ENCODE measurements around the gene ANP32A.

The ANP32A gene

DNA sequence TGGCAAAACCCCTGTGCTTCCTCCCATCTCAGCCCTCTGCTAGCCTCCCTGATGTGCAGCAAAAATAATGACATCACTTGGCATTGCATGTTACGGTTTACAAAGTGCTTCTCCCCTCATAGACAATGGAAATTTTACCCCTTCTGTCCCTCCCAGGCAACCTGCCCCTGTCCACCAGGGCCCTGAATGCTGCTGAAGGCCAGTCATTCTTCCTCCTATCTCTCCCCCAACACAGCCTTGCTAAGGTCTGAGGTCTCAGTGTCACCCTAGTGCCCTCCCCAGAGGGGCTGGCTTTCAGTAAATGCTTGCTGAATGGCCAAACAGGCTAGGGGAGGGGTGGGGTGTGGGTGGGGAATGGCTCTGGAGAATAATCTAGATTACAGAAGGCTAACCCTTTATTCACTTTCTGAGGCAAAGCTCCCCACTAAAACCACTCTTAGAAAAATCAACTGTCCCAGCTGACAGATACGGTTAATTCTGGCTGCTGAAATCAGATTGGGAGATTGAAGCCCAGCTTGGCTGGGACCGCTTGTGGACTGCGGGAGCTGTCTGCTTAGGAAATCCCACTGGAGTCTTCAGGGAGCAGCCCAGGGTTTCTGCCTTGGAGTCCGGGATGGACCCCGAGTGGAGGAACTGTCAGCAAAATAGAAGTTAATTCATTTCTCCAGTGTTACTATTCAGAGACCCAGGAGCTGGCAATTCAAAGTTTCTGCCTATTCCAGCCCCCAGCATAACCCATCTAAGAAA, 22.9 kb downstream of the ANP32A start:
- no peak for DNase-seq

DNA sequence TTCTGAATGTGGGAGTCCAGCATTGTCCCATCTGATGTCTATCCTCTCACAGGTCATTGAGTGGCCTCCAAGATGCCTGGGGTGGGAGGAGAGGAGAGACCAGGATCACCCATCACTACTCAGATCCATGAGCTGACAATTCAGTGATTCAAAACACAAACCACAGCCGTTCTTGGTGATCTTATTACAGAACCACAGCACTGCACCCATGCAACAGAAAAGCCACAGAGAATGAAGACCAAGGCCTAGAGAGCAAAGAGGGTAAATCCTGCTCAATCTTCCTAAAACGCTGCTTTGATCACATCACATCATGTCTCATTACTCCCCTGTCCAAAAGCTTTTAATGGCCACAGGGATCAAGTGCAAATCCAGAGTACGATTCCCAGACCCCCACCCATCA, 23.5 kb downstream of the ANP32A start:
- no peak for DNase-seq

DNA sequence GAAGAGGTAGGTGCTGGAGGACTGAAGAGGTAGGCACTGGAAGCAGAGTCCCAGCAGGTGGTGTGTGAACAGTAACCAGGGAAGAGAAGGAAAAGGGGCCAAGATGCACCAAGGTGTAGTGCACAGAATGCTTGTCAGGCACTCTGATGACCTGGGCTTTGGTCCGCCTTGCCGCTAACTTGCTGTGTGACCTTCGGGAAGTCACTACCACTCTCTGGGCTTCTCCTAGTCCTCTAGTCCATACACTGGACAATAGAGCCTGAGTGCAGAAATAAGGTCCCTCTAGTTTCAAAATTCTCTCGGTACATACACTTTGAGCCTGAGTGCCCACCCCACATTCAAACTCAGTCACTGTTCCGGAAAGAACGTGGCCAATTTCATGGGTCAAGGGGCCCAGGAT, 24.1 kb downstream of the ANP32A start:
- DNase-seq: no peak

DNA sequence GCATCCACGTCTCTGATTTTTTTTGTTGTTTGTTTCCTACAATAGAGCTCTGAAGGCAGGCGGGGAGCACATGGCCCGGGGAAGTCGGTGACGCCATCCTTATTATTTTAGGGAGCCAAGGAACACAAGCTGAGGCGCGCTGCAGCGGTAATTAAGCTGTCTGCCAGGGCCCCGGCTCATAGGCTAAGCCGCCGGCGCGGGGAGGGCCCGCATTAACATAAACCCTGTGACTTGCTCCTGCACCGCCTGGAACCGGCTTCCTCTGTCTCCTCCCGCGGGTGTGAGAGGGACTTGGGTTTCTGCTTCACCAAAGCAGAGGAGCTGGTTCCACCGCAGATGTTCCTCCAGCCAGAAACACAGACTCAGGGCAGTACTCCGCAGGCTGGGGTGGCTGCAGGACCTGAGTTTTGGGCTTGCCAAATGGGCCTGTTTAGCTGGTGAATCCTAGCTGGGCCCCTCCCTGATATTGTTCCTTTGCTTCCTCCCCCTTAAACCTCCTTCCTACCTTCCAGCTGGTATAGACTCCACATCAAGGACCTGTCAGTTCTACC, 25.3 kb downstream of the ANP32A start:
- DNase-seq: peak; percentile 82

DNA sequence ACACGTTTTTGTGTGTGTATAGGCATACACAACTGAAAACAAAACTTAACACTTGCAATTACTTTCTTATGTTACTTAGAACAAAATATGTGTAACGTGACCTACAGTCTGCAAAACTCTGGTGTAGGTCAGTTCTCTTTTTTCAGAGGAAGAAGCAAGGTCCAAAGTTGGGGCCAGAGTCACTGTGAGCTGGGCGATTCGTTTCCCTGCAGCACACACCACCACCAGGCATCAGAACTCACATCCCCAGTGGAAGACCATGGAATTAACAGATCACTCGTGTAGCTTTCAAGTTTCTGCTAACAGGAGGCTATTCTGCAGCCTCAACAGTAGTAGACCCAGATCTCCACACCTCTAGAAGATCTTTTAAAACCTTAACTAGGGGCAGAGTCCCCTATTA, 25.8 kb downstream of the ANP32A start:
- peak; percentile 69 for DNase-seq

DNA sequence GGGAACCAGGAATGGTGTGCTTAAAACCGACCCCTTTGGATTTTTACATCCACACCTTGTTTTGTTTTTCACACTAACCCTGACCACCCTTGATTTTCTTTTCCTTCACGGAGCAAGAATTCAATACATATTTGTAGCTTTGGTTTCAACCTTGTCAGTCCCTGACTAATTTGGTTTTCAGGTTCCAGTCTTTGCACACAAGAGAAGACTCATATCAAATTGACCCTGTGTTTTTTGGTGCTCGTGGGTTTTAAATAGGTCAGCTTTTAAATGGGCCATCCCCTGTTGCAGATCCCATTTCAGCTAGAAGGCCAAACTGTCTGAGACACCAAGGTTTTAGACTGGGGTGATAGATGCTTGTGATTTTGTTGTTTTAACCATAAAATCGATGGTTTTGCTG, 26.4 kb downstream of the ANP32A start:
- no peak for DNase-seq

DNA sequence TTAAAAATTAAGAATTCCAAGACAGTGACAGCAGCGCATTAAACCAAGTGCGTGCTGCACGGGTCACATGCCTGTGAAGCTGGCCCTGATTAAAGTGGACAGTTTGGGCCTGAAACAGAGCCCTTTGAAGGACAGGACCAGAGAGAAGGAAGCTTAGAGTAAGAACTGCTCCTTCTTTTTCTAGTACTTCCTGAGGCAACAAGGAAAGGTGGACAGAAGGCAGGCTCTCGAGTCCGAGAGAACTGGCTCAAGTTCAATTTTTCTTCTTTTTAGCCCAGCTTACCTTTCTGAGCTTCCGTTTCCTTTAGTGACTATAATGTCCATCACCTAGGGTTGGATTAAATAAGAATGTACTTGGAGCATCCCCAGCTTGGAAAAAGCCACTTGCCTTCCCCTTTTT, 26.9 kb downstream of the ANP32A start:
- DNase-seq: no peak

DNA sequence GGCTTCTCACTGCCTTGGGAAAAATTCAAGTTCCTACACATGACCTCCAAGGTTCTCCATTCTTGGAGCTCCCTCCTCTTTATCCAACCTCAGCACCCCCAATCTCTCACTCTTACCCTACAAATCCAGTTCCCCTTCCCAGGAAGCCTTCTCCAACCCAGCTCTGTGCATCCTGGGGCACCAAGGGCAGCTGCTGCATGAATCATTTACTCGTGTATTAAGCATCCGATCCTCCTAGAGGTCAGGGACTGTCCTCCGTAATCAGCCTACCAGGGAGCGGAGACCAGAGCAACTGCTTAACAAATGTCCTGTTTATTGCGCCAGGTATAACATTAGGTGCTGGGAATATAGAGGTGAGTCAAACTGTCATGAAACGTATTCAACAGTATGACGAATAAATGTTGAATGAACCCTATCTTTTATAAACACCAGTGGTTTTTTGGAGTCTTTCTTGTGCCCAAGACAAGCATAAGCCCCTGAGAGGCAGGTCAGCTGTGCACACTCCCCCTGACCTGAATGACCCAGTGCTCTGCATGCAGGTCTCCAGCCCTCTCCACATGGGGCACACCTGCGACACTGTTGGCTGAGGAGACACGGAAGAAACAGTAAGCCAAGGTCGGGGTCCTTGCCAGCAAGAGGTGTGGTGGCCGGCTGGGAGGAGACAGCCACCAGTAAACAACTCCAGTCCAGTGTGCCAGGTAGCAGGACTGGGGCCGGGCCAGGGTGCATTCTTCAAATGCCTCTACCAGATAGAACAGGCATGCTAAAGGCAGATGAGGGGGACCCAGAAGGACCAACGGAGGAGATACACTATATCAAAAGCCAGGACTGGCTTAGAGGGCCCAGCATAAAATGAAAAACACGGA, 27.6 kb downstream of the ANP32A start:
- DNase-seq: peak; percentile 37

DNA sequence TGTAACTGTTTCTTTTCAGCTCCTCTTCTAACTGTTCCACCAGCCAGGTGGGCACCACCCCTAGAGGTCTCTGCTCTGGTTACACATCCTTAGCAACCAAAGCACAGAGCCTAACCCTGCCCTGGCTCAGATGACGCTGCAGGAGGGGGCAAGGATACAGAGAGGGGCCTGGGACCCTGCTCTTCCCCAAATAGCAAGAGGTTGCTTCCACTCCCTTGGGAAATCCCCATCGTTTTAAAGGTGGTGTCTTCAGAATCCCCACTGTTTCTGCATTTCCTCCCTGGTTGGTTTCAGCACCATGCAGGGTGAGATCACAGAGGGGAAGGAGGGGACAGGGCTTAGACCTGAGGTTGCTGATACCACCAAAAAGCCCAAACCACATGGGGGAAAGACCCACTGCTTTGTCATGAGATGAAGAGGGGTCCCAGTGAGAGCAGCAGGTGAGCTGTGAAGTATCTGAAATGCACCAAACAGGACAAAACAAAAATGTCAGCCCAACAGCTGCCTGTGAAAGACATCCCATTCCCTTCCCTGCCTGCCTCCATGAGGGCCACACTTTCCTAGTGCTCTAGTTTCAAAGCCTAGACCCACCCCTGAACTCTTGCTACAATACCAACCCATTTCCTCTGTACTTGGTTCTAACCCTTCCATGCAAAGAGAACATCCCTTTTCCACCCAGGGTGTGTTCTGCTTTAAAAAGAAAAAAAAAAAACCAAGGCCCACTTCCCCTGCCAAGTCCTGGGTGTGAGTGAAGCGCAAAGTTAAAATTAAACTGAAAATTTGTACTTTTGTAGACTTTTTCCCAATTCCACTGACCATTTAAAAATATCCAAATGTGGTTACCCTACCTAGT, 29.0 kb downstream of the ANP32A start:
- DNase-seq: peak; percentile 88

DNA sequence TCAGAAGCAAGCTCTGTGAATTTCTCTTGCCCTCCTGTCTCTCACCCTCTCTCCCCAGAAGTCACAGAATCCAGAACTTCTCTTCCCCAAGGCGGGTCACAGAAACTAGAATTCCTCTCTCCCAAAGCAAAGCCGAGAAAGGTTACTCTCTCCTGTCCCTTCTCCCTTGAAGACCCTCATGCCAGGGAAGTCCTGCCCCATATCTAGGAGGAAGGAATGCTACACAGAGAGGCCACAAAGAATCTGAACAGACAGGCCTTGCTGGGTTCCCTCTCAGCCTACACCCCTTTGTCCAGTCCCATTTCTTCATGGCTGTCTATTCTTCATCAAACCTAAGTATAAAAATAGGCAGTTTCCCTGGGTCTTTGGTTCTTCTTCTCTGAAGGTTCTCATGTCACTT, 29.8 kb downstream of the ANP32A start:
- DNase-seq: no peak

DNA sequence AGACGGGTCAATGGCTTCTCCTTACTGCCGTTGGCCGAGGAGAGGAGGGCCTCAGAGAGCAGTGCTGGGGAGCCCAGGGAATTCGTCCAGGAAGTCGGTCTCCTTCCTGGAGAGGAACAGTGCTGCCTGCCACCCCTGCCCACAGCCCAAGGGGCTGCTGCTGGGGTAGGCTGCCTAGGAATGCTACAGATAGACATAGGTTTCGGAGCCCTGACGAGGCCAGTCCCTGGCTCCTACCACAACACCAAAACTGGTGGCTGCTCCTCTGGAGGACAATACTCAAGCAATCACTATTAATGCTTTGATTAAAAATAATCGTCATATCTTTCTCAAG, 30.5 kb downstream of the ANP32A start:
- no peak for DNase-seq

DNA sequence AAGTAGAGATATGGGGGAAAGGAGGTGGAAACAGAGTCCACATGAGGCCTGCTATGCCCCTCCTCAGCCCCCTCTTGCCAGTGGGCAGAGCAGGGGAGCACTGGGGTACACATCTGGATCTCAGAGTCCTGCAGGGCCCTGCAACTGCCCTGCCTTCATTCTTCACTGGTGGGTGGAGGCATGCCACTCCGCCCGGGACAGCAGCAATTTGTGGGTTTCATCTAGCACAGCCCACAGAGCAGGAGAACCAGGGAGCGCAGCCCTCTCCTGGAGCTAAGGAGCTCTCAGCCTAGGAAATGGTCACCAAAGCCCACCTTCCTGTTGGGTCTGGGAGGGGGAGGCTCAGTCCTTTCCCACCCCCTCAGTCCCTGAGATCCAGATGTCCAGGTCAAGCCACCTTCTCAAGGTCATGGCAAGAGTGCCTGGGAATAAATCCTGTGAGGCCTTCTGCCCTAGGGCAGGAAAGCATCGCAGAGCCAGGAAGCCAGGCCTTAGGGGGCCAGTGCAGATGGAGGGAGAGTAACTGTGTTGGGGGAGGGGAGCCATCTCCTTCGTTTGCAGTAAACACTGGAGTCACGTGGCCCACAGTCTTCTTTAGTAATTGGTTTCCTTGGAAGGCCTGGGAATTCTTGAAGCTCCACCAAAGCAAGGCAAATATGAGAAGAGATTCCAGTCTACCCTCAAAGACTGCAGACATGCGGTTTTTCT, 31.0 kb downstream of the ANP32A start:
- no peak for DNase-seq

DNA sequence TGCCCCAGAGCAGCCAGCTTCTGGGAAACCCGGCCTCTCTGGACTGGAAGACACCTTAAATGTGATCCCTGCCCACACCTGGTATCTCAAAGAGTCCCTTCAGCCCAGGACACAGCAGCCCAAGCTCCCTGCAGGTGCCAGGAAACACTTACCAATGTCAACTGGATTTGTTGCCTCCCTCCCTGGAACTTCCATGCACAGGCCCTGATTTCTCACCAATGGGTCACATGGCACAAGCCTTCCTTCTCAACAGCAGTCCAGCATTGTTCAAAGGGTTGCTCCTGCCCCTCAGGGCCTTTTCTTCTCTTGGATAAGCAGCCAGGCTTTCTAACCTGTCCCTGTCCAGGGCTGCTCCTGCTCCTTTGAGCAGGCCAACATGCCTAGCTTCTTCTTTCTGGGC, 31.6 kb downstream of the ANP32A start:
- no peak for DNase-seq

DNA sequence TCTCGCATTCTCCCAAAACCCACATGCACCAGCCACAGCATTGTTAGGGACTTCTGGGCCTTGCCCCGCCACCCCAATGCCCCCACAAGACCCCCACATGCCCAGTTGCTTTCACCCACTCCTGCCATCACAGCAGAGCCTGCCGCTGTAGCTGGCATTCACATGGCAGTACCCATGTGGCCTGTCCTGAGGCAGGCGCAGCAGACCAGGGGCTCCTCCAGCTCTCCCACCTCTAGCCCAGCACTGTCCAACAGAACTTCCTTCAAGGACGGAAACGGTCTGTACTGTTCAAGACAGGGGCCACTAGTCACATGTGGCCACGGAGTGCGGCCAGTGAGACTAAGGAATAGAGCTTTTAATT, 32.5 kb downstream of the ANP32A start:
- DNase-seq: no peak

DNA sequence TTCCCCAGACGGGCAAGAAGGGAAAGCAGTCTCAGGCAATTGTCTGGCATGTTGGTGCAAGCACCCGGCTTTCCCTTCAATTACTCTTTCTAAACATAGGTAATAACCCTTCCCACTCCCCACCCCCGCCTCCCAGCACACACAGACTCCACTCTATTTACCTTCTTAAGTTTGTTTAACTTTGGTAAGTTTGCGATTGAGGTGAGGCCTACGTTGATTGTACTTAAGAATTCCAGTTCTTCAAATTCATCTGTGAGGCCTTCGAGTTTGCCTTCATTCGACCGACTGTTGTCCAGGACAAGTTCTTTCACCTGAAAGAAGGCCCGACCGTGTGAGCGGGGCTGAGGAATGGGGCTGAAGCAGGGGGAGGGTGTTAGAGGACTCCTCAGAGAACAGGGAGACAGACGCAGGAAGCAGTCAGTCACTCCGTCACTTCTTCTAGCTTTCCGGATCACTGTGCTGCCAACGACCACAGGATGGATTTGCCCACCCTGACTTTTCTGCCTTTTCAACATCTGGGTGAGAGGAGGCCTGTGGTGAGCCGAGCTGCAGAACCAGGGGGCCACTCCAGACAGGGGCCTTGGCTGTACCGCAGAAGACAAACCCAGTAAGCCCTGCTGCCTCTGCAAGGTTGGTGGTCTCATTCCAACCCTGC, 33.0 kb downstream of the ANP32A start:
- no peak for DNase-seq

DNA sequence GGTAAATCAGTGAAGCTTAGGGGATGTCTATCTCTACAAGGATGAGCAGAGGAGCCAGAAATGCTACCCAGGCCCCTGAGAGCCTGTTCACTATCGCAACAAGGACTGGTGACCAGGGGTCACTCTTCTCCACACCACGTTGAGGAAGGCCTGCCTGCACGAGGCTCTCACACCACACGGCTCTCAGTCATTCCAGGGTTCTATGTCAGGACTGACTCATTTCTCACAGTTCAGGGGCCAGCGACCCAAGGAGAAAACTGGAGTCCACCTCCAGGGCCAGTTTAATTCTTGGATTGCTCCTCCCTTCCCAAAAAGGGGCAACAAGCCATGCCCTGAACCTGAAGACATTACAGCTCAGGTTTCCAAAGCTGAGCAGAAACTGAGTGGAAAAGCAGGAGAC, 33.9 kb downstream of the ANP32A start:
- DNase-seq: no peak

DNA sequence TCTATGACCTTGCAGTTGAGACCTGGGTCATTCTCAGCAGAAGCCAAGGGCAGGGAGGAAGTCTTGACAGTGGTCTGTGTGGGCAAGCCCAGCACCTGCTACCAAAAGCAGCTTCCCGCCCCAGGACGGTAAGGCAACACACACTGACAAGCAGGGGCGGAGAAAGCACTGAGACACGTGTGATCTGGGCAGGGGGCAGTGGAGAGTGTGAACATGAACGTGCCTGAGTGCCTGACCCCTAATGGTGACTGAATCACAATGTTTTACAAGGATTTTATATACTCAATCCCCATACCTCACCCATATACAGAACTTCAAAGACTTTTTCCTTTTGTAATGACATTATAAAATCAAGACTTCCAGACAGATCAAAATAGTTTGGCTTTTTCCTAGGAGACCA, 35.2 kb downstream of the ANP32A start:
- DNase-seq: no peak

DNA sequence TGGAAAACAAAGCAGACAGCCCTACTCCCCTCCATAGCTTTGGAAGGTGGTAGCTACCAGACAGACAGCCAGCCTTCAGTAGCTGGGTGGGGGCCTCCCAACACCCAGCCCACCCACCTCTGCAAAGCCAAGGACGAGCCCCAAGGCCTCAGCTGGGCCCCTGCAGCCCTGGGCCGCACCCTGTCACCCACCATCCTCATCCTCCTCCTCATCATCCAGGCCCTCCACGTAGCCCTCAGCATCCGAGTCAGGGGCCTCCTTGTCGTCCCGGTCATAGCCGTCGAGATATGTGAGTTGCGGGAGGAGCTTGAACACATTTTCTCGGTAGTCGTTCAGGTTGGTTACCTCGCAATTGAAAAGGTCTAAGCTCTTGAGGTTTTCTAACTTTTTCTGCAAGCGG, 36.5 kb downstream of the ANP32A start:
- no peak for DNase-seq

DNA sequence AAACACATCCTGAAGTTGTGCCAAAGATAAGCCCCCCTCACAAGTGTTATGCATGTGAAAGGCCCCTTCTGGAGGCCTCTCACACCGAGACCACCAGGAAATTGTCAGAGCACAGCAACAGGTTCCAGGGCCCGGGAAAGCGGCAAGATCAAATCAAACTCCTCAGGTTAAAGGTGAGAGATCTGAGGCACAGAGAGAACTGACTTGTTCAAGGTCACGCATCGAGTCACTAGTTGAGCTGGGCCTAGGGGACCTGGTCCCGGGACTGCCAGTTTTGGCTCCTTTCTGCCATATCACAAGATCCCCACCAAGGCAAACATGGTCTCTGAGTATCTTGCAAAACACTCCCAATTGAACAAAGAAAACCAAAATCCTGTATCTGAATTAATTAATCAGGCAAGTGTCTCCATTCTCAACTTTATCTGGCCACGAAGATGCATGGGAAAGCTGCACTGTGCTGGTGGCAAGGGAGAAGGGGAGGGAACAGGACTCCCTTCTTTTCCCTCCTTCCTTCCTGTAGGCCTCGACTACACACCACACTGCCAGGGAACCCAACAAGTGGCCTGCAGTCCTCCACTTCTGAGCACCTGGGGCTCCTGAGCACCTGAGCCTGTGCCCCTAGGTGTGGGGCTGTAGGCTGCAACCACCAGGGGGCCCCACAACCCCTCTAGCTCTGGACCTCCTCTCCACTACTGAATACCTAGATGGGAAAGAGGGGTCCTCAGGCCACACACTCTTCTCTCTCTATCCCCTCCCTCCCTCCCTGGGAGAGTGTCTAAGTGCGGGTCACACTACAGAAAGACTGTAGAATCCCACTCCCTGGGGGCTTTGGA, 37.3 kb downstream of the ANP32A start:
- no peak for DNase-seq

DNA sequence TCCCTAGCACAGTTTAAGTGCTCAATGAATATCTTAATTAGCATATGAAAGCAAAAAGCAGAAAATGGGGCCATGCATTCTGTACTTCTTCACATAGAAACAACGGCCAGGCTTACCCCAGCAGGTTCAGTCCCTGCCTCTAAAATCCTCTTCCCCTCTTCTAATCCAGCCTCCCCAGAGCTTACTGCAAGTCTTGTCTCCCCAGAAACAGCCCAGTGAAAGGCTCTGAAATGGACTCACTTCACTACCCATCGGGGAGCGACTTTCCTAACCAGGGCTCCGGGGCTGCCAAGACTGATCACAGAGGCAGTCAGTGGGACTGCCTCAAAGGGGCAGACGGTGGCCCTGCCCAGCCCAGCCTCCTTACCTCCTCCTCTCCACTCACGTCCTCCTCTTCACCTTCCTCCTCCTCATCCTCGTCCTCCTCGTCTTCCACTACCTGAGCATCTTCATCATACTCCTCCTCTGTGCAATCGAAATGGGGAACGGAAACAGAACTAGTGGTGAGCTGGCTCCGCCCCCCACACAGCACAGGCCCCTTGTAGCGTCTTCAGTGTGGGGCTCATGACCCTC, 38.0 kb downstream of the ANP32A start:
- no peak for DNase-seq
